Kidney (tissue), 14 donors: Measurements from ENCODE around the gene OVAAL. TPM values are rescaled to one million over a fixed set of nuclear protein-coding genes. Genes with fewer than 3 reads are reported as not detected.

Experiments
- DNase-seq, 5 donors: peaks; one replicate each; pipeline ENCODE4 v3.0.0-alpha.2; 2013 to 2020
- FAIRE-seq: peaks from 2 replicates; lab custom pipeline; 2012; peaks lifted over from hg19 to GRCh38; lab: Jason Lieb, UNC
- H3K27ac ChIP-seq, 2 donors: one replicate each; pipeline ENCODE4 v1.7.0; 2013; ENCODE audit warnings: low read depth in 2 of 2, low read length in 2 of 2, inconsistent platforms in 1 of 2
- H3K27me3 ChIP-seq: one replicate; pipeline ENCODE4 v1.7.1; 2013; ENCODE audit warnings: low read length, inconsistent platforms; ENCODE audit not compliant: control insufficient read depth, insufficient read depth
- H3K36me3 ChIP-seq, 3 donors: one replicate each; pipeline versions ENCODE4 v1.7.0 to v1.7.1; 2013; ENCODE audit warnings: low read length in 3 of 3, control low read depth in 1 of 3, inconsistent platforms in 1 of 3; ENCODE audit not compliant: insufficient read depth in 3 of 3, control insufficient read depth in 2 of 3
- H3K4me1 ChIP-seq, 3 donors: one replicate each; pipeline versions ENCODE4 v1.7.0 to v1.7.1; 2013; ENCODE audit warnings: low read length in 3 of 3, inconsistent platforms in 1 of 3, low read depth in 1 of 3; ENCODE audit not compliant: control insufficient read depth in 2 of 3, insufficient read depth in 2 of 3
- H3K4me3 ChIP-seq, 3 donors: one replicate each; pipeline versions ENCODE4 v1.7.0 to v1.8.1; 2013; ENCODE audit warnings: low read length in 3 of 3, control low read depth in 1 of 3, inconsistent platforms in 1 of 3
- H3K9ac ChIP-seq, 3 donors: one replicate each; pipeline versions ENCODE4 v1.7.0 to v1.7.1; 2013; ENCODE audit warnings: low read length in 3 of 3, control low read depth in 1 of 3, inconsistent platforms in 1 of 3
- H3K9me3 ChIP-seq, 3 donors: one replicate each; pipeline versions ENCODE4 v1.7.0 to v1.7.1; 2013; ENCODE audit warnings: low read length in 3 of 3, control low read depth in 1 of 3, inconsistent platforms in 1 of 3; ENCODE audit not compliant: control insufficient read depth in 2 of 3, insufficient read depth in 1 of 3
- intact Hi-C: fragments of 100-400 bp; cut with DNase I; formaldehyde crosslinking; loops from one replicate; pipeline ENCODE4 v1.11.1; 2022
- polyA plus RNA-seq: library from polyadenylated mRNA; stranded (reverse); fragments of 350-450 nt; fragmentation: Illumina TruSeq; extraction: RNeasy Lipid Tissue Mini Kit (QIAGEN cat#74804); gene quantifications from one replicate; pipeline ENCODE4 v1.2.3, GENCODE V29; 2014; ENCODE audit warnings: low read depth, low replicate concordance; ENCODE audit not compliant: insufficient read depth
- total RNA-seq: library from RNA; stranded (reverse); fragmentation: NEBNext Ultra II Directional; extraction: Animal tissue kit (Norgen Biotek cat#: 25700); gene quantifications from one replicate; pipeline ENCODE4 v1.2.1, GENCODE V29; 2021
- TF ChIP-seq, protein P1 (sequence below): IDR thresholded peaks from 3 replicates; pipeline ENCODE4 v1.5.1; 2012; ENCODE audit warnings: mild to moderate bottlenecking, moderate library complexity, borderline replicate concordance; ENCODE audit not compliant: insufficient read depth; ENCODE audit errors: extremely low read depth
- donor health status: control.
- donor health status: control.
- donor health status: control.
- donor health status: control.
- donor health status: control.
- donor health status: DM: yes; HTN: yes; CAD: no.
- donor health status: Normal renal cell carcinoma (clear cell type).

The OVAAL gene
- total and polyA plus RNA-seq, 2 donors from 2014 or later, result not detected

GRCh38 chr1:180595966-180596365, 37.2 kb downstream of the OVAAL start:
- Histone ChIP-seq H3K9ac (no peak overlapping the region), H3K27ac (no peak overlapping the region), H3K4me1 (peaks cover 0 to 11% (median 4%) of the 10 kb centered on the region in 3 donors), H3K4me3 (no peak overlapping the region), H3K27me3 (no peaks in the 10 kb centered on the region), H3K36me3 (no peaks in the 10 kb centered on the region), H3K9me3 (no peaks in the 10 kb centered on the region)
- TF ChIP-seq, protein P1, sequence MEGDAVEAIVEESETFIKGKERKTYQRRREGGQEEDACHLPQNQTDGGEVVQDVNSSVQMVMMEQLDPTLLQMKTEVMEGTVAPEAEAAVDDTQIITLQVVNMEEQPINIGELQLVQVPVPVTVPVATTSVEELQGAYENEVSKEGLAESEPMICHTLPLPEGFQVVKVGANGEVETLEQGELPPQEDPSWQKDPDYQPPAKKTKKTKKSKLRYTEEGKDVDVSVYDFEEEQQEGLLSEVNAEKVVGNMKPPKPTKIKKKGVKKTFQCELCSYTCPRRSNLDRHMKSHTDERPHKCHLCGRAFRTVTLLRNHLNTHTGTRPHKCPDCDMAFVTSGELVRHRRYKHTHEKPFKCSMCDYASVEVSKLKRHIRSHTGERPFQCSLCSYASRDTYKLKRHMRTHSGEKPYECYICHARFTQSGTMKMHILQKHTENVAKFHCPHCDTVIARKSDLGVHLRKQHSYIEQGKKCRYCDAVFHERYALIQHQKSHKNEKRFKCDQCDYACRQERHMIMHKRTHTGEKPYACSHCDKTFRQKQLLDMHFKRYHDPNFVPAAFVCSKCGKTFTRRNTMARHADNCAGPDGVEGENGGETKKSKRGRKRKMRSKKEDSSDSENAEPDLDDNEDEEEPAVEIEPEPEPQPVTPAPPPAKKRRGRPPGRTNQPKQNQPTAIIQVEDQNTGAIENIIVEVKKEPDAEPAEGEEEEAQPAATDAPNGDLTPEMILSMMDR, result no peak
- intact Hi-C loops, result no loop called here
- no peak for FAIRE-seq
- DNase-seq, result no peak

DNA sequence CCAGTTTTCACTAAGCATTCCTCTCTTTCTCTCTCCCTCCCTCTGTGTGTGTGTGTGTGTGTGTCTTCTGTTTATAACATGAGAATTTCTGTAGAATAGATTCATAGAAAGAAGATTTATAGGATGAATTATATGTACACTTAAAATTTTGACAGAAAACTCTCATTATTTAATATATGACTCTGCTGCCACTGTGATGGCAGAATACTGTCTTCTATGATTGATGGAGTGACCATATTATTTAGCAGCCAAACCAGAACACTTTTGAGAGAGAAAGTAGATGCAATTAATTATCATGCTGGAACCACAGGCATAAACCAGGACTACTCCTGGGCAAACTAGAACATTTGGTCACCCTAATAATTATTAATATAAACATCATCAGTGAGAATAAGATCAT, 38.8 kb downstream of the OVAAL start:
- TF ChIP-seq, protein P1, result no peak
- FAIRE-seq (no peak), DNase-seq (no peak)

GRCh38 chr1:180598333-180598974, 39.7 kb downstream of the OVAAL start:
- FAIRE-seq (no peak), DNase-seq (peak in 3 of 5 donors; percentile 46 to 86 (median 81))
- Histone ChIP-seq H3K4me1 (peaks cover 0 to 11% (median 4%) of the 10 kb centered on the region in 3 donors), H3K27me3 (no peaks in the 10 kb centered on the region), H3K9me3 (no peaks in the 10 kb centered on the region), H3K4me3 (peak overlapping the region in 1 of 3 donors; percentile 17), H3K36me3 (no peaks in the 10 kb centered on the region), H3K27ac (peak overlapping the region; percentile 38 to 48), H3K9ac (no peak overlapping the region)
- intact Hi-C loops, result no loop called here
- TF ChIP-seq, protein P1, result no peak

More for the DNA sequence above, 38.8 kb downstream of the OVAAL start:
- Histone ChIP-seq H3K4me1 (peaks cover 0 to 11% (median 4%) of the 10 kb centered on the region in 3 donors), H3K4me3 (no peak overlapping the region), H3K27ac (no peak overlapping the region), H3K9ac (no peak overlapping the region), H3K27me3 (no peaks in the 10 kb centered on the region), H3K9me3 (no peaks in the 10 kb centered on the region), H3K36me3 (no peaks in the 10 kb centered on the region)
- intact Hi-C loops, result no loop called here
